Liver (tissue), 9 donors: ENCODE results near the gene IGF2R. TPM values are rescaled to one million over a fixed set of nuclear protein-coding genes. Genes with fewer than 3 reads are reported as not detected.

Source experiments
- DNase-seq: peaks from one replicate; pipeline ENCODE4 v3.0.0-alpha.2; 2017; ENCODE audit warnings: low spot score
- H3K27ac ChIP-seq, 2 donors: one replicate each; pipeline ENCODE4 v1.7.0; 2013; ENCODE audit warnings: inconsistent platforms in 2 of 2, low read length in 2 of 2, control low read depth in 1 of 2, low read depth in 1 of 2, mild to moderate bottlenecking in 1 of 2
- H3K27me3 ChIP-seq, 4 donors: one replicate each; pipeline versions ENCODE4 v1.6.1 to v1.7.0; 2013; ENCODE audit warnings: low read length in 3 of 4, inconsistent platforms in 1 of 4, mild to moderate bottlenecking in 1 of 4, moderate library complexity in 1 of 4; ENCODE audit not compliant: control insufficient read depth in 4 of 4, insufficient read depth in 4 of 4
- H3K36me3 ChIP-seq, 4 donors: one replicate each; pipeline versions ENCODE4 v1.6.1 to v1.7.0; 2013; ENCODE audit warnings: low read length in 3 of 4, mild to moderate bottlenecking in 3 of 4, low read depth in 1 of 4, moderate library complexity in 1 of 4; ENCODE audit not compliant: control insufficient read depth in 4 of 4, insufficient read depth in 3 of 4
- H3K4me1 ChIP-seq, 4 donors: one replicate each; pipeline versions ENCODE4 v1.6.1 to v1.7.0; 2013; ENCODE audit warnings: low read length in 3 of 4, mild to moderate bottlenecking in 3 of 4, moderate library complexity in 1 of 4; ENCODE audit not compliant: control insufficient read depth in 4 of 4, insufficient read depth in 4 of 4
- H3K4me3 ChIP-seq, 3 donors: one replicate each; pipeline versions ENCODE4 v1.6.1 to v1.7.0; 2013; ENCODE audit warnings: low read length in 3 of 3, control low read depth in 1 of 3, low read depth in 1 of 3, mild to moderate bottlenecking in 1 of 3
- H3K9ac ChIP-seq, 2 donors: one replicate each; pipeline ENCODE4 v1.7.0; 2013; ENCODE audit warnings: low read length in 2 of 2, mild to moderate bottlenecking in 2 of 2, moderate library complexity in 2 of 2, control low read depth in 1 of 2, low read depth in 1 of 2
- H3K9me3 ChIP-seq, 4 donors: one replicate each; pipeline versions ENCODE4 v1.6.1 to v1.7.0; 2013; ENCODE audit warnings: low read length in 3 of 4; ENCODE audit not compliant: control insufficient read depth in 4 of 4
- CTCF ChIP-seq: fragments of 150-350 bp; IDR thresholded peaks from 2 replicates; pipeline ENCODE4 v1.5.1; 2017; ENCODE audit warnings: improper control_type of control experiment, low read depth, low read length; ENCODE audit not compliant: missing input control
- FOXA1 ChIP-seq: IDR thresholded peaks from 2 replicates; pipeline ENCODE4 v1.6.1; 2016; ENCODE audit warnings: antibody characterized with exemption
- FOXA2 ChIP-seq: IDR thresholded peaks from 2 replicates; pipeline ENCODE4 v1.6.1; 2016; ENCODE audit warnings: antibody characterized with exemption
- HNF4G ChIP-seq: IDR thresholded peaks from 2 replicates; pipeline ENCODE4 v1.6.1; 2016; ENCODE audit warnings: antibody characterized with exemption
- JUND ChIP-seq, 2 donors: IDR thresholded peaks; 2 replicates each; pipeline ENCODE4 v1.6.1; 2016; ENCODE audit warnings: antibody characterized with exemption in 2 of 2
- MAX ChIP-seq: IDR thresholded peaks from 2 replicates; pipeline ENCODE4 v1.6.1; 2016; ENCODE audit warnings: antibody characterized with exemption
- NR2F2 ChIP-seq: IDR thresholded peaks from 2 replicates; pipeline ENCODE4 v1.6.1; 2016; ENCODE audit warnings: antibody characterized with exemption
- RAD21 ChIP-seq, 2 donors: IDR thresholded peaks; 2 replicates each; pipeline ENCODE4 v1.6.1; 2016; ENCODE audit warnings: antibody characterized with exemption in 2 of 2, mild to moderate bottlenecking in 2 of 2
- RXRA ChIP-seq, 2 donors: IDR thresholded peaks; 2 replicates each; pipeline ENCODE4 v1.6.1; 2017 to 2018; ENCODE audit warnings: antibody characterized with exemption in 2 of 2, mild to moderate bottlenecking in 1 of 2
- ZBTB33 ChIP-seq: IDR thresholded peaks from 2 replicates; pipeline ENCODE4 v1.6.1; 2016; ENCODE audit warnings: antibody characterized with exemption
- WGBS: extraction: QIAGEN DNeasy Blood & Tissue Kit; methylation state at CpG from one replicate; pipeline ENCODE4 v1.1.7; 2013; 5-methylcytosine and 5-hydroxymethylcytosine counted together
- polyA plus RNA-seq, 2 donors: library from polyadenylated mRNA; stranded (reverse) in 1 of 2; unstranded in 1 of 2; fragments of 200-250 nt in 1 of 2; fragments of >200 nt in 1 of 2; fragmentation: Nextera tagmentation in 1 of 2; extraction: Ambion mirVana in 1 of 2; gene quantifications; one replicate each; pipeline versions ENCODE4 v1.2.1 to v1.2.3, GENCODE V29; 2013 to 2015
- total RNA-seq, 2 donors: library from RNA; depleted of rRNA; stranded (reverse); fragments of >200 nt; gene quantifications; one replicate each; pipeline ENCODE4 v1.2.3, GENCODE V29; 2014
- donor health status: healthy.
- donor health status: healthy.
- donor health status: healthy.
- donor health status: healthy.
- donor health status: healthy.

Gene IGF2R
- total and polyA plus RNA-seq, 4 donors = 16.6 to 84.9 (median 45.7) TPM

GRCh38 chr6:160104821-160105517, 136.1 kb downstream of the IGF2R start (continued):
- TF ChIP-seq MAX (no peak), RXRA (IDR thresholded peaks at IDR 0.05) (no peak), FOXA2 (no peak), ZBTB33 (no peak), NR2F2 (no peak)

GRCh38 chr6:160106010-160106409, 137.1 kb downstream of the IGF2R start:
- TF ChIP-seq FOXA1 (no peak), ZBTB33 (no peak), RAD21 (IDR thresholded peaks at IDR 0.05) (no peak), JUND (IDR thresholded peaks at IDR 0.05) (no peak)
- Histone ChIP-seq H3K27me3 (no peaks in the 10 kb centered on the region), H3K4me1 (peaks cover 0 to 20% (median 11%) of the 10 kb centered on the region in 4 donors), H3K9ac (no peak overlapping the region), H3K27ac (no peak overlapping the region), H3K4me3 (no peak overlapping the region), H3K9me3 (no peaks in the 10 kb centered on the region), H3K36me3 (peaks cover 3 to 29% (median 27%) of the 10 kb centered on the region in 4 donors)
- no peak for DNase-seq
- WGBS = 97% methylated on average over 14 of the region's 14 CpGs

GRCh38 chr6:160106701-160107100, 137.8 kb downstream of the IGF2R start:
- Histone ChIP-seq H3K27me3 (no peaks in the 10 kb centered on the region), H3K9me3 (no peaks in the 10 kb centered on the region), H3K27ac (no peak overlapping the region), H3K36me3 (peaks cover 3 to 29% (median 27%) of the 10 kb centered on the region in 4 donors), H3K9ac (no peak overlapping the region), H3K4me1 (peaks cover 0 to 13% (median 7%) of the 10 kb centered on the region in 4 donors), H3K4me3 (no peak overlapping the region)
- WGBS = 91% methylated on average over 4 of the region's 4 CpGs
- no peak for DNase-seq
- TF ChIP-seq CTCF = no peak
- no peak for TF ChIP-seq HNF4G
